ENCODE measurements around the gene INPPL1.

GRCh38 chr11:72265951-72266350, 41.4 kb downstream of the INPPL1 start:
- TF ChIP-seq, protein P1, sequence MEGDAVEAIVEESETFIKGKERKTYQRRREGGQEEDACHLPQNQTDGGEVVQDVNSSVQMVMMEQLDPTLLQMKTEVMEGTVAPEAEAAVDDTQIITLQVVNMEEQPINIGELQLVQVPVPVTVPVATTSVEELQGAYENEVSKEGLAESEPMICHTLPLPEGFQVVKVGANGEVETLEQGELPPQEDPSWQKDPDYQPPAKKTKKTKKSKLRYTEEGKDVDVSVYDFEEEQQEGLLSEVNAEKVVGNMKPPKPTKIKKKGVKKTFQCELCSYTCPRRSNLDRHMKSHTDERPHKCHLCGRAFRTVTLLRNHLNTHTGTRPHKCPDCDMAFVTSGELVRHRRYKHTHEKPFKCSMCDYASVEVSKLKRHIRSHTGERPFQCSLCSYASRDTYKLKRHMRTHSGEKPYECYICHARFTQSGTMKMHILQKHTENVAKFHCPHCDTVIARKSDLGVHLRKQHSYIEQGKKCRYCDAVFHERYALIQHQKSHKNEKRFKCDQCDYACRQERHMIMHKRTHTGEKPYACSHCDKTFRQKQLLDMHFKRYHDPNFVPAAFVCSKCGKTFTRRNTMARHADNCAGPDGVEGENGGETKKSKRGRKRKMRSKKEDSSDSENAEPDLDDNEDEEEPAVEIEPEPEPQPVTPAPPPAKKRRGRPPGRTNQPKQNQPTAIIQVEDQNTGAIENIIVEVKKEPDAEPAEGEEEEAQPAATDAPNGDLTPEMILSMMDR (IDR thresholded peaks at IDR 0.05; ENCODE audit: low read length), result no peak
- no peak for TF ChIP-seq EZH2phosphoT487 (IDR thresholded peaks at IDR 0.05; ENCODE audit: low read length)

All from MM.1S (cell line).